HepG2 (cell line): ENCODE measurements around the gene SLC16A5. TPM values are rescaled to one million over a fixed set of nuclear protein-coding genes. Genes with fewer than 3 reads are reported as not detected.

Experiments used
- EP300 ChIP-seq, 3 experiments: sonication (generic) in 1 of 3; formaldehyde crosslinking in 1 of 3; IDR thresholded peaks; 2 replicates each; pipeline versions ENCODE4 v1.5.1 to v1.6.1; 2011 to 2020; ENCODE audit warnings: low read depth in 2 of 3, low read length in 2 of 3, borderline replicate concordance in 1 of 3, improper control_type of control experiment in 1 of 3, mild to moderate bottlenecking in 1 of 3, missing genetic modification reagents in 1 of 3, moderate library complexity in 1 of 3
- GABPA ChIP-seq, 2 experiments: IDR thresholded peaks; 2 replicates each; pipeline ENCODE4 v1.6.1; 2011 to 2016; ENCODE audit warnings: low read depth in 2 of 2, low read length in 1 of 2, missing biosample characterization in 1 of 2, missing genetic modification characterization in 1 of 2
- GATAD2A ChIP-seq: IDR thresholded peaks from 2 replicates; pipeline ENCODE4 v1.6.1; 2016
- HOXA5 ChIP-seq: sonication (generic); formaldehyde crosslinking; IDR thresholded peaks from 2 replicates; pipeline ENCODE4 v1.4.0; 2020; ENCODE audit warnings: missing genetic modification reagents
- KLF13 ChIP-seq: sonication (generic); formaldehyde crosslinking; IDR thresholded peaks from 2 replicates; pipeline ENCODE4 v1.4.0; 2020; ENCODE audit warnings: mild to moderate bottlenecking, missing genetic modification reagents
- NR1H2 ChIP-seq: sonication (generic); formaldehyde crosslinking; IDR thresholded peaks from 2 replicates; pipeline ENCODE4 v1.8.1; 2022; ENCODE audit warnings: low read depth, missing genetic modification reagents, borderline replicate concordance
- RCOR2 ChIP-seq: IDR thresholded peaks from 2 replicates; pipeline ENCODE4 v1.6.1; 2016; ENCODE audit warnings: missing biosample characterization, missing genetic modification reagents
- SAP130 ChIP-seq: IDR thresholded peaks from 2 replicates; pipeline ENCODE4 v1.6.1; 2016; ENCODE audit warnings: low read depth
- SKI ChIP-seq: fragments of 450-650 bp; IDR thresholded peaks from one replicate; pipeline ENCODE4 v1.6.1; 2018; ENCODE audit warnings: mild to moderate bottlenecking; ENCODE audit not compliant: partially characterized antibody
- TRIM24 ChIP-seq: sonication (generic); formaldehyde crosslinking; IDR thresholded peaks from 2 replicates; pipeline ENCODE4 v1.8.0; 2022; ENCODE audit warnings: mild to moderate bottlenecking, missing genetic modification reagents
- ZNF3 ChIP-seq: IDR thresholded peaks from 2 replicates; pipeline ENCODE4 v1.7.0; 2017; ENCODE audit warnings: inconsistent platforms
- ZNF367 ChIP-seq: sonication (generic); formaldehyde crosslinking; IDR thresholded peaks from 2 replicates; pipeline ENCODE4 v1.4.0; 2020; ENCODE audit warnings: missing genetic modification reagents, borderline replicate concordance
- ZNF614 ChIP-seq: IDR thresholded peaks from 2 replicates; pipeline ENCODE4 v1.6.1; 2018; ENCODE audit warnings: missing biosample characterization, missing genetic modification reagents, inconsistent platforms, borderline replicate concordance
- polyA plus RNA-seq, 8 experiments: library from polyadenylated mRNA; depleted of rRNA in 3 of 8; stranded (reverse) in 7 of 8; unstranded in 1 of 8; fragments of >200 nt; fragmentation: Illumina TruSeq in 4 of 8; extraction: Trizol in 4 of 8; gene quantifications; 2 replicates each; pipeline versions ENCODE4 v1.2.1 to v1.2.3, GENCODE V29; 2011 to 2016; ENCODE audit warnings: low read depth in 4 of 8, missing spikeins in 1 of 8, mixed read lengths in 1 of 8; ENCODE audit not compliant: insufficient read depth in 1 of 8
- total RNA-seq, 5 experiments: library from RNA; depleted of rRNA; stranded (reverse); fragments of >200 nt; fragmentation: Illumina TruSeq; extraction: Trizol; gene quantifications; 2 replicates each; pipeline ENCODE4 v1.2.3, GENCODE V29; 2016; ENCODE audit warnings: low read depth in 1 of 5
- TF ChIP-seq, protein P1 (sequence below): sonication (generic); formaldehyde crosslinking; IDR thresholded peaks from 2 replicates; pipeline ENCODE4 v1.4.0; 2020; ENCODE audit warnings: missing genetic modification reagents
- TF ChIP-seq, protein P2 (sequence below): sonication (generic); formaldehyde crosslinking; IDR thresholded peaks from 2 replicates; pipeline ENCODE4 v1.4.0; 2020; ENCODE audit warnings: missing genetic modification reagents
- TF ChIP-seq, protein P3 (sequence below): sonication (generic); formaldehyde crosslinking; IDR thresholded peaks from 2 replicates; pipeline ENCODE4; 2020; ENCODE audit warnings: missing genetic modification reagents, mild to moderate bottlenecking, borderline replicate concordance
- TF ChIP-seq, protein P4 (sequence below): sonication (generic); formaldehyde crosslinking; IDR thresholded peaks from 2 replicates; pipeline ENCODE4 v1.4.0; 2020; ENCODE audit warnings: mild to moderate bottlenecking, missing genetic modification reagents, borderline replicate concordance

The SLC16A5 gene
- total and polyA plus RNA-seq, 2 of the 13 experiments (the other 11 are each of a cell fraction or from before 2014, with no cell fraction given): 0.69 to 5.6 TPM

DNA sequence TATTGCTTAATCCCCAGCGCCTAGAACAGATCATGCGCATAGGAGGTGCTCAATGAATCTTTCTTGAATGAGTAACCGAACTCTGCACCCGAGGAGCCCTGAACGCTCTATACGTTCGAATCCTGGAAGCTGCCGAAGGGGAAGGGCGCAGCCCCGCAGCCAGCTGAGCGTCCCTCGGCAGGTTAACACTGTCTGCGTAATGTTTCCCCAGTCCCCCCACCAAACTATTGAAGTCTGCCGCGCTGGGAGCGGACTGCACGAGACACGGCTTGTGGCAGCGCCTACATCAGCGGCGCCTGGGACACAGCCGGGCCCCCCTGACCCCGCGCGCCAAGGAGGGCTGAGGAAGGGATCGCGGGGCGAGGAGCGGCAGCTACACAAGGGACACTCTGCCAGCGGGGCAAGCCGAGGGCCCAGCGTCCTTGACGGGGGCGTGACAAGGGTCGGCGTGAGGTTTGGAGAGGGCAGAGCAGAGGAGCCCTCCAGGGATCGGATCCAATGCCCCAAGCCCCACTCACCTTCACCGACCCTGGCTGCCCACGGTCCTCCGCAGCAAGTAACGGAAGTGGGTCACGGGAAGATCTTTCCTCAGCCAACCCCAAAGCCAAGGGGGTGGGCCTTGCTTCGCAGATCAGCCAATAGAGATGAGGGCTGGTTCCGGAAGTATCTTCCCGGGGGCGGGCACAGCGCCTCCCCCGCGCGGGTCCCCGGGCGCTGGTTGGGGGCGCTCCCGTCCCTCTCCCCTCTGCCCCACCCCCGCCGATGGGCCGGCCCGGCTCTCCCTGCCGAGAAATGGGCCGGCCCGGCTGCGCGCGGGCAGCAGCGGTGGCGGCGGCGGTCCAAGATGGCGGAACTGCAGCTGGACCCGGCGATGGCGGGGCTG lies 41.1 kb upstream of the SLC16A5 start, which contains the start of the genes ATP5PD and KCTD2 (continued):
- TF ChIP-seq GABPA (IDR thresholded peaks at IDR 0.05; ENCODE audit: low read depth, low read length) (peak; percentile 91), GABPA (CRISPR knock-in tag; IDR thresholded peaks at IDR 0.05; ENCODE audit: low read depth) (peak; percentile 94), KLF13 (CRISPR knock-in tag) (peak; percentile 50; the same call in 1 of the 2 replicates), HOXA5 (CRISPR knock-in tag) (0 out of 2 replicates have a peak, but pooled peaks have one; percentile 43), ZNF3 (CRISPR knock-in tag) (peak; percentile 95), SKI (peak; percentile 13), SAP130 (peak; percentile 95), ZNF367 (CRISPR knock-in tag) (no peak; the same call in 1 of the 2 replicates), RCOR2 (CRISPR knock-in tag) (no peak), GATAD2A (CRISPR knock-in tag) (peak; percentile 58; the same call in 1 of the 2 replicates), ZNF614 (peak; percentile 45; the same call in 1 of the 2 replicates), EP300 (IDR thresholded peaks at IDR 0.05; ENCODE audit: low read depth in 2 of 2, low read length in 2 of 2) (peak in 1 of 2 experiments; percentile 56; a peak in 1 of 4 replicates), EP300 (CRISPR knock-in tag; IDR thresholded peaks at IDR 0.05; ENCODE audit: borderline replicate concordance) (no peak; the same call in 1 of the 2 replicates), TRIM24 (CRISPR knock-in tag) (no peak), NR1H2 (CRISPR knock-in tag) (peak; percentile 81; the same call in 1 of the 2 replicates)
- TF ChIP-seq, protein P1, sequence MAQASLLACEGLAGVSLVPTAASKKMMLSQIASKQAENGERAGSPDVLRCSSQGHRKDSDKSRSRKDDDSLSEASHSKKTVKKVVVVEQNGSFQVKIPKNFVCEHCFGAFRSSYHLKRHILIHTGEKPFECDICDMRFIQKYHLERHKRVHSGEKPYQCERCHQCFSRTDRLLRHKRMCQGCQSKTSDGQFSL (CRISPR knock-in tag): no peak; the same call in 1 of the 2 replicates
- TF ChIP-seq, protein P2, sequence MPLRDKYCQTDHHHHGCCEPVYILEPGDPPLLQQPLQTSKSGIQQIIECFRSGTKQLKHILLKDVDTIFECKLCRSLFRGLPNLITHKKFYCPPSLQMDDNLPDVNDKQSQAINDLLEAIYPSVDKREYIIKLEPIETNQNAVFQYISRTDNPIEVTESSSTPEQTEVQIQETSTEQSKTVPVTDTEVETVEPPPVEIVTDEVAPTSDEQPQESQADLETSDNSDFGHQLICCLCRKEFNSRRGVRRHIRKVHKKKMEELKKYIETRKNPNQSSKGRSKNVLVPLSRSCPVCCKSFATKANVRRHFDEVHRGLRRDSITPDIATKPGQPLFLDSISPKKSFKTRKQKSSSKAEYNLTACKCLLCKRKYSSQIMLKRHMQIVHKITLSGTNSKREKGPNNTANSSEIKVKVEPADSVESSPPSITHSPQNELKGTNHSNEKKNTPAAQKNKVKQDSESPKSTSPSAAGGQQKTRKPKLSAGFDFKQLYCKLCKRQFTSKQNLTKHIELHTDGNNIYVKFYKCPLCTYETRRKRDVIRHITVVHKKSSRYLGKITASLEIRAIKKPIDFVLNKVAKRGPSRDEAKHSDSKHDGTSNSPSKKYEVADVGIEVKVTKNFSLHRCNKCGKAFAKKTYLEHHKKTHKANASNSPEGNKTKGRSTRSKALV: 0 out of 2 replicates have a peak, but pooled peaks have one; percentile 82
- TF ChIP-seq, protein P3, sequence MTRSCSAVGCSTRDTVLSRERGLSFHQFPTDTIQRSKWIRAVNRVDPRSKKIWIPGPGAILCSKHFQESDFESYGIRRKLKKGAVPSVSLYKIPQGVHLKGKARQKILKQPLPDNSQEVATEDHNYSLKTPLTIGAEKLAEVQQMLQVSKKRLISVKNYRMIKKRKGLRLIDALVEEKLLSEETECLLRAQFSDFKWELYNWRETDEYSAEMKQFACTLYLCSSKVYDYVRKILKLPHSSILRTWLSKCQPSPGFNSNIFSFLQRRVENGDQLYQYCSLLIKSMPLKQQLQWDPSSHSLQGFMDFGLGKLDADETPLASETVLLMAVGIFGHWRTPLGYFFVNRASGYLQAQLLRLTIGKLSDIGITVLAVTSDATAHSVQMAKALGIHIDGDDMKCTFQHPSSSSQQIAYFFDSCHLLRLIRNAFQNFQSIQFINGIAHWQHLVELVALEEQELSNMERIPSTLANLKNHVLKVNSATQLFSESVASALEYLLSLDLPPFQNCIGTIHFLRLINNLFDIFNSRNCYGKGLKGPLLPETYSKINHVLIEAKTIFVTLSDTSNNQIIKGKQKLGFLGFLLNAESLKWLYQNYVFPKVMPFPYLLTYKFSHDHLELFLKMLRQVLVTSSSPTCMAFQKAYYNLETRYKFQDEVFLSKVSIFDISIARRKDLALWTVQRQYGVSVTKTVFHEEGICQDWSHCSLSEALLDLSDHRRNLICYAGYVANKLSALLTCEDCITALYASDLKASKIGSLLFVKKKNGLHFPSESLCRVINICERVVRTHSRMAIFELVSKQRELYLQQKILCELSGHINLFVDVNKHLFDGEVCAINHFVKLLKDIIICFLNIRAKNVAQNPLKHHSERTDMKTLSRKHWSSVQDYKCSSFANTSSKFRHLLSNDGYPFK (CRISPR knock-in tag): peak; percentile 78; the same call in 1 of the 2 replicates
- TF ChIP-seq, protein P4, sequence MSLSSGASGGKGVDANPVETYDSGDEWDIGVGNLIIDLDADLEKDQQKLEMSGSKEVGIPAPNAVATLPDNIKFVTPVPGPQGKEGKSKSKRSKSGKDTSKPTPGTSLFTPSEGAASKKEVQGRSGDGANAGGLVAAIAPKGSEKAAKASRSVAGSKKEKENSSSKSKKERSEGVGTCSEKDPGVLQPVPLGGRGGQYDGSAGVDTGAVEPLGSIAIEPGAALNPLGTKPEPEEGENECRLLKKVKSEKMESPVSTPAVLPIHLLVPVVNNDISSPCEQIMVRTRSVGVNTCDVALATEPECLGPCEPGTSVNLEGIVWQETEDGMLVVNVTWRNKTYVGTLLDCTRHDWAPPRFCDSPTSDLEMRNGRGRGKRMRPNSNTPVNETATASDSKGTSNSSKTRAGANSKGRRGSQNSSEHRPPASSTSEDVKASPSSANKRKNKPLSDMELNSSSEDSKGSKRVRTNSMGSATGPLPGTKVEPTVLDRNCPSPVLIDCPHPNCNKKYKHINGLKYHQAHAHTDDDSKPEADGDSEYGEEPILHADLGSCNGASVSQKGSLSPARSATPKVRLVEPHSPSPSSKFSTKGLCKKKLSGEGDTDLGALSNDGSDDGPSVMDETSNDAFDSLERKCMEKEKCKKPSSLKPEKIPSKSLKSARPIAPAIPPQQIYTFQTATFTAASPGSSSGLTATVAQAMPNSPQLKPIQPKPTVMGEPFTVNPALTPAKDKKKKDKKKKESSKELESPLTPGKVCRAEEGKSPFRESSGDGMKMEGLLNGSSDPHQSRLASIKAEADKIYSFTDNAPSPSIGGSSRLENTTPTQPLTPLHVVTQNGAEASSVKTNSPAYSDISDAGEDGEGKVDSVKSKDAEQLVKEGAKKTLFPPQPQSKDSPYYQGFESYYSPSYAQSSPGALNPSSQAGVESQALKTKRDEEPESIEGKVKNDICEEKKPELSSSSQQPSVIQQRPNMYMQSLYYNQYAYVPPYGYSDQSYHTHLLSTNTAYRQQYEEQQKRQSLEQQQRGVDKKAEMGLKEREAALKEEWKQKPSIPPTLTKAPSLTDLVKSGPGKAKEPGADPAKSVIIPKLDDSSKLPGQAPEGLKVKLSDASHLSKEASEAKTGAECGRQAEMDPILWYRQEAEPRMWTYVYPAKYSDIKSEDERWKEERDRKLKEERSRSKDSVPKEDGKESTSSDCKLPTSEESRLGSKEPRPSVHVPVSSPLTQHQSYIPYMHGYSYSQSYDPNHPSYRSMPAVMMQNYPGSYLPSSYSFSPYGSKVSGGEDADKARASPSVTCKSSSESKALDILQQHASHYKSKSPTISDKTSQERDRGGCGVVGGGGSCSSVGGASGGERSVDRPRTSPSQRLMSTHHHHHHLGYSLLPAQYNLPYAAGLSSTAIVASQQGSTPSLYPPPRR (CRISPR knock-in tag): peak; percentile 29; the same call in 1 of the 2 replicates
